GM15510 (cell line): ENCODE measurements around the gene ZFYVE21.

ENCODE experiments used
- POLR2A ChIP-seq: IDR thresholded peaks from 3 replicates; pipeline ENCODE4 v1.6.1; 2011; ENCODE audit warnings: borderline replicate concordance; ENCODE audit not compliant: insufficient read length; ENCODE audit errors: extremely low read depth

ZFYVE21 gene

DNA sequence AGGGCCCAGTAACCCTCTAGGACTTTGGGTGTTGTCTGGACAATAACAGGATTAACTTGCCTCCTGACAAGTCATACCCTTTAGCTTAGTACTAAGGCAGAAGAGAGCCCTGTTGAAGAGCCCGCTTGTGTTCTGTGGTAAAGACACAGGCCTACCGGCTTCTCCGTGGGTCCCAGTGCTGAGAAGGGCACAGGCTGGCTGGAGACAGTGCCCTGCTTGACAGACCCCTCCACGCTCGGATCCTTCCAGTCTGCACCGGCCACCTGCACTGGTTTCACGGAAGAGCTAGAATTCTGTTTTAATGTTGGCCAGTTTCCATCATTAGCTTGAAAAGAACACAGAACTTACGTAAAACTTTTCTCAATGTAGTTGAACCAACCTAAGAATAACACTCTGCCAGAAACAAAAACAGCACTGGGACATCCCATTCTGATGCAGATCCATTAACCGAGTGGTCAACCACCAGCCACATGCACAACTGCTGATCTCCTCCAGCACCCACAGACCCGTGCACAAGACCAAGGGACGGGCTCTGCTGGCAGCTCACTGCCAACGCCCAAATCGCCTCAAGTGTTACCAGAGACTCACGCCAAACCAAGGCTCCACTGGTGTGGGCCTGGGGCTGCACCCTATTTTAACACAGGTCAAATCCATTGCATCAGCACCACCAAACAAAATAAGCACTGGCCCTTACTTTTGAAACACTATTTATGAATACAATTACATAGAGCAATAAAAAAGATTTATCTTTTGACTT is 27.1 kb downstream of the ZFYVE21 start:
- no peak for TF ChIP-seq POLR2A

DNA sequence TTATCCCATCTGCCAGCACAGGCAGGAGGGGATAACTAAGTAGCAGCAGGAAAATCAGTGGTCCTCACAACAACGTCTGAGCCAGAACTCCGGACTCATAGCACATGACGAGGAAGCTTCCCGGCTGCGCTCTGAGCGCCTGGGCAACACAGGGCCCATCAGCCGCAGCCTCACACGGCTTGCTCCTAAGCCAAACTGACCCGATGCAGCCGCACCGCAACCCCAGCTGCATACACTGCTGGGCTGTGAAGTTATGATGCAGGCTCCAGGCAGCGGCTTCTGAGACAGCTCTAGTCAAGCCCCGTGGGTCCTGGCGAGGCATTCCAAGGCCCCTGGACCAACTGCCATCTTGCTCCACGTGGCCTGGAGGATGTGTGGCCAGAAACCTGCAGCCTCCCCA is 28.1 kb downstream of the ZFYVE21 start:
- no peak for TF ChIP-seq POLR2A

DNA sequence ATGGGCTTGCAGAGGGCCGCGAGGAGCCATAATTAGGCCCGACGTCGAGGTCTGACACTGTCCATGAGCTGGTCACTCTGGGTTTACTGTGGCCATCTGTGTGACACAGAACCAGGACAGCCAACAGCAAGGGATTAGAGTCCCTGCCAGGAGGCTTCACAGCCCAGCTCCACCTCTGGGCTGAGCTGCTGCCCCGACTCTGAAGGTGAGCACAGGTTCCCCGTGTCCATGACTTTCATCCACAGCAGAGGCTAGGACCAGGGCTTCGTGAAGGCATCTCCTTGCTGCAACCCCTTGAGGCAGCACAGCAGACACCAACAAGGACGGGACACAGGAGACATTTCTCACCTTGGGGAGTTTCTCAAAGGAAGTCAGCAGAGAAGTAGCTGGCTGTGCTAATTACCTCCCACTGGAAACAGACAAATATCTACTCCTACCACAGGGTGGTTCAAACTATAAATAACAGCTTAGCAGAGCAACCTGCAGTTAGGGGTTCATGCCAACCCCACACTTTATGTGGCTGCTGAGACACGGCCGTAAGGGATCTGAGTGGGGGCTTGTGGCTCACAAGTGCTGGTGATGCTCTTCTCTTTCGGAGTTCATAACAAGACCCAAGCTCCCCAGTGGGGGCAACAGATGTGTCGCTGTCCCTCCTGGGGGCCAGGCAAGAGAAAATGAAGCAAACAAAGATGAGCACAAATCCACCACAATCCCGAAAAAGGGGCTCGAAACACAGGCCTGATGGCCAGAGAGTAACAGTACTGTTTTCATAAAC is 29.2 kb downstream of the ZFYVE21 start:
- TF ChIP-seq POLR2A = no peak

DNA sequence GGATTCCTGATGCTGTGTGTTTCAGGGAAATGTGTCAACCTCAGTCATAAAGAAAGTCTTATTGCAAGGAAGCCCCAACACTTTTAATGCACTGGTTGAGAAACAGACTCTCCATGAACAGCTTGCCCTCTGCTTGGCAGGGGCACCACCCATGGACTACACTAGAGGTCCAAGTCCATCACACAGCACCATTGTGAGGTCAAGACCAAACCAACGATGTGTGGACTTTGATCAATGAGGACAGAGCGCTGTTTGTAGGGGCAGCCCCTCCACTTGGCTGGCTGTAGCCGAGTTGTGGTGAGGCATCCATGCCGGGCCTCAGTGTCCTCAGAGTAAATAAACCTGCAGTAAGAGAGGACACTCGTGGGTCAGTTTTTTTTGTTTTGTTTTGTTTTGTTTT is 29.8 kb downstream of the ZFYVE21 start:
- TF ChIP-seq POLR2A = no peak

DNA sequence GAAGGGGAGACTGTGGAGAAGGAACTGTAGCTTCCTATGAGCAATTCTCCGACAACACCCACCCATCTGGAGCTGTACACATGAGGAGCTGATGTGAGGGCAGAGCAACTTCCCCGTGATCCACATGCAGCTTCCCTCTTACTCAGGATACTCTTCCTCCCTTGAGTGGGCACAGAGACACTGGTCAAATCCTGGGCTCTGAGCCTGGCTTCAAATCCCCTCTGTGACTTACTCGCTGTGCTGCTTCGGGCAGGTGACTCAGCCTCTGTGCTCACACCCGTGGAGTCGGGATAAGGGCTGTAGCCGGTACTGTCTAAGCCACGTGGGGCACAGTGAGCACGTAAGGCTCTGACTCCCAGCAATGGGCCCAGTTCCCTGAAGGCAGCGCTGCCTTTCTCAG is 31.1 kb downstream of the ZFYVE21 start:
- no peak for TF ChIP-seq POLR2A

DNA sequence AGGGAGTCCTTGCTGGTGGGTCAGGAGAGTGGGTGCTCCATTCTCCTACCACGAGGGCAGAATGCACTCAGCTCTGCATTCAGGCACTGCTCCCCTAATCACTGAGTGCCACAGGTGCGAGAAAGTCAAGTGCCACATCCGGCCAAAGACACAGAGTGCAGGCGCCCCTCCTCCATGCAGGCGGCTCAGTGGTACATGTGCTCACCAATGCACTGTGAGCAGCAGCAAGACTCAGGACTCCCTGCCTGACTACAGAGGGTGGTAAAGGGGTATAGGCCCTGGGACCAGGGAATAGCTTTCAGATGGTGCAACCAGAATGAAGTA is 32.9 kb downstream of the ZFYVE21 start:
- TF ChIP-seq POLR2A = no peak

DNA sequence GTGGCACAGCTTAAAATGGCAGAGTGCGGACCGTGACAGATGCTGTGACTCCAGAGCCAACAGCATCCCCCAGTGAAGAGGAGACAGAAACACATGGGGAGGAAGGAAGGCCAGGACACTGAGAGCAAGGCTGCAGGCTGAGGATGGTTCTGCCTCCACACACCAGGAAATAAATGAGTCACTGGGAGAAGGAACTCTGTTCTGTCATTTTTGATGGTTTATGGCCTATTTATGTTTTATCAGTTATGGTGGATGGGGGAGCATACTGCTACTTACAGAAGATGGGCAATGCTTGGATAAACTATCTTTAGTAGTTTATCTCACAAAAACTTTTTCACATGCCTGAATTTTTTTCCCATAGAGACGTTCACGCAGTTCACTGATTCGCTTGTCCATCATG is 33.8 kb downstream of the ZFYVE21 start:
- no peak for TF ChIP-seq POLR2A

DNA sequence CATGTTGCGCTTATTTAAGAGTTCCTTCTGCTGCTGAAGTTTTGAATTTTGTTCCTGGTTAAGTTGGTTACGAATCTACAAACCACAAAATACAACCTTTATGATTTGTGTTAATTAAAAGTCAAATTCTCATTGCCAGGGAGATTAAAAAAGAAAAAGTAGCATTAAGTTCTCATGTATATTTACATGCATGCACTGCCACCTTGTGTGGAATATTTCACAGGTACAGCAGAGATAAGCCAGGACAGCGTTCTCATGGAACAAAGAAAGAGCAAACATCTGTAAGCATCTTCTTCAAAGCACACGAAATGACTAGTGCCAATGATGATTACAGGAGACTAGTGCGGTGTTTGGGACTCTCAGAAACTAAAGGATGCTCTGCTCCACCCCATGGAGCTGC is 34.2 kb downstream of the ZFYVE21 start:
- TF ChIP-seq POLR2A = no peak

DNA sequence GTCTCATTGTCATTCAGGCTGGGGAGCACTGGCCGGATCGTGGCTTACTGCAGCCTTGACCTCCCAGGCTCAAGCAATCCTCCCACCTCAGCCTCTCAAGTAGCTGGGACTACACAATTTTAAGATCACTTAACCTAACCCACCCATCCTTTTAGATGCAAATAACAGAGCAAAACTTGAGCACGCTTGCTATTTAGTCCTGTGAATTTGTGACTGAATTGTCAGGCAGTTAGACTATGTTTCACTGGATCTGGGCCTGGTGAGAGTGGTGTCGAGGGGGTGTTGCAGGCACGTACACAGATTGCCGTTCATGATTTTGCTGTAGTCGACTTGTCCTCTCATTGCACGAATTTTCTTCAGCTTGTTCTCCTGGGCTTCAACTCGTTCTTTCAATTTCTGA is 38.2 kb downstream of the ZFYVE21 start:
- TF ChIP-seq POLR2A = no peak

DNA sequence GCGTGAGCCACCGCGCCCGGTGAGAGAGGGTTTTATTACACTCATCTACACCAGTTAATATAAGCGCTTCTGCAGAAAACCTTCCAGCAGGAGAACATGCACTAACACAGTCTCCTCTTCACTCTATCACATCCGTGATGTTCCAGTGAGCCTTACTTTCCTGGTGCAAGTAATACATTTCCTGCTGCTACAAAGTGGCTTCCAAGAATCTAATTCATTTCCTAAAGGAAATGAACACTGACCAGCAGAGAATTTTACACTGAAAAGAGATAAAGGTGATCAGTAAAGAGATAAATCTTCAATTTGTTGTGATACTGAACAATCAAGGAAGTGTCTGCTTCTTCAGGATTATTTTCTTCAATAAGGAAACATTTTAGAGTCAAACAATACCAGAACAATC is 39.5 kb downstream of the ZFYVE21 start:
- no peak for TF ChIP-seq POLR2A

DNA sequence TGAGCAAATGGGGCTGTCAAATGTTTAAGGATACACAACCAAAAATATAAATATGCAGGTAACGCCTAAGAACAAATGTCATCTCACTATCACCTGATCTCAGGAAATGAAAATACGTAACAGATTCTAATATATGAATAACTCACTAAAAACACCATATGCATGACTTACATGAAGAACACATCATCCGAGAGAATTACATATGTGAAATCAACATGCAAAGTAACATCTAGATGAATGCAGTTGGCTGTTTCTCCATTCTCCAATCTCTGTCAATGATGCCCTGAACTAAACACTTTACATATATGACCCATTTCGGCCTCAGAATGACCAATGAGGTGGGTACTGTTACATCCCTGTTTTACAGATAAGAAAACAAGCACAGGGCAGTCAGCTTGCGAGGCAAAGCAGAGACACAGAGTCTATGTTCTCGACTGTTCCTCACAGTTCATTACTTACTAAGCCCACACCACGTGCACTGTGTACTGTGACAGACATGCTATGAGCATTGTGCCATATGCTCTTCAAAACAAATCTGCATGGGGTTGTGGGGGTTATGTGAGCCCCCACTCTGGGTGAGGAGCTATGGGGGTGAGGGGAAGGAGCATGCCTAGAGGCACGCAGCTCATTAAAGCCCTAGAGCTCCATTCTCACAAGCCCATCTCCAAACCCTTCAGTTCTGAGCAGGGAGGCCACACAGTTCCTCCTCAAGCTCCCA is 42.6 kb downstream of the ZFYVE21 start:
- TF ChIP-seq POLR2A = no peak

DNA sequence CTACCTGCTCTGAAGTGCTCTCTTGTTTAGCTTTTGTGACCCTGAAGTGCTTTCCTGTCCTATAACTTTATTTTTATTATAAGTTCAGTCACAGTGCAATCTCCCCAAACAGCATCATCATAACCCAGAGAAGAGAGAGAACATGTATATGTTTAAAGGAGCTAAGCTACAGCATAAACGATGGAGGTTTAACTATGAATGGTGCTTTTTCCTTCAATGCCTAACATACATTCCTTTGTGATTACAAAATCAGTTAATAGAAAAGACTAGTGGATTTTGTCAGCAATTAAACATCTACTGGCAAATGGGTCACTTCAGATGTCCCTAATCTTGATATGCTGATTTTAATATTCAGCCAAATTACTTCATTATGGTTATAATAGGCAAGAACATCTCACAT is 46.4 kb downstream of the ZFYVE21 start:
- no peak for TF ChIP-seq POLR2A

DNA sequence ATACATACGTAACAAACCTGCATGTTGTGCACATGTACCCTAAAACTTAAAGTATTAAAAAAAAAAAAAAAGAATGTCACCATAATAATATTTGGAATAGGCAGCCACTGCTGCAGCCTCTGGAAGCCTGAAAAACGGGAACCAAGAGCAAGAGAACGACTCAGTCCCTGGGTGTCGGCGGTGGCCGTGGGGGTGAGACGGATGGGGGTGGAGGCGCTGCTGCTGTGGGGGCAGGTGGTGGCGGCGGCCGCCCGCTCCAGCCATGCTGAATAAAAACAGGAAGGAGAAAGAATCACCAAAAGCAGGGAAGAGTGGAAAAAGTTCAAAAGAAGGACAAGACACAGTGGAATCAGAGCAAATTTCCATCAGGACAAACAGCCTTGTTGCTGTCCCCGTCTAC is 46.9 kb downstream of the ZFYVE21 start:
- TF ChIP-seq POLR2A = no peak

DNA sequence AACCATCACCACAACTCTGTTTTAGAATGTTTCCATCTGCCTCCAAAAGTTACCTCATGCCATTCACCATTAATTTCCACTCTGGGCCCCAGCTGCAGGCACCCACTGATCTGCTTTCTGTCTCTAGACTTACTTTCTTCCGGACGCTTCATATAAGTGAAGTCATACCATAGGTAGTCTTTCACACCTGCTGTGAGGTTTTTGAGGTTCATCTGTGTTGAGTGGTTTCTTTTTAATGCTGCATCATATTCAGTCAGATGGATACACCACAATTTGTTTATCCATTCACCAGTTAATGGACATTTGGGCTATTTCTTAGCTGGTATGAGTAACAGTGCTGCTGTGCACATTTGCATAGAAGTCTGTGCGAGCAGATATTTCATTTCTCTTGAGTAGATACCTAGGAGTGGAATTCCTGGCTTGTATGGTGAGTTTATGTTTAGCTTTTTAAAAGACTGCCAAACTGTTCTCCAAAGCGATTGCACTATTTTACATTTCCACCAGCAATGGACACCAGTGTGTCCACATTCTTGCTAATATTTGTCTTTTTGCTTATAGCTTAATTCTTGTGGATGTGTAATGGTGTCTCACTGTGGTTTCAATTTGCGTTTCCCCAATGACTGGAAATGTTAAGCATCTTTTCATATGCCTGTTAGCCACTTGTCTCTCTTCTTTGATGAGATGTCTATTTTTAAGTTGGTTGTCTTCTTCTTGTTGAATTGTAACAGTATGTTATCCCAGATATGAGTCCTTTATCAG is 48.3 kb downstream of the ZFYVE21 start:
- TF ChIP-seq POLR2A = no peak

DNA sequence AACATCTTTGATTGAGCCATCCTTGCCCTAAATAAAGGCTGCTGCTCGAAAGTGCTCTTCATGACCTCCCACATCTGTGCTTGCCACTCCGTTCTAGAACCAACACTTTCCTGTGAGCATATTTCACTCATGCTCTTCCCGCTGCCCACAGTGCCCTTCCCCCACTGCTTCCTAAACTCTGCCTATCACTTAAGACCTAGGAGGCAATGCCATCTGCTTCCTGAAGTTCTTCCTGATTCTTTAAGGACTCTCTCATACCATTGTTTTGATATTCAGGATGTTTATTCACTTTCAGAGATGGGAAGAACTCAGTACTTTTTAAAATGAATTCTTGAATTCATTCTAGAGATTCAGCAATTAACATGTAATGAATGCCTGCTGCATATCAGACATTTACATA is 49.9 kb downstream of the ZFYVE21 start:
- TF ChIP-seq POLR2A = no peak
